ENCODE results near the gene CMIP. TPM values are rescaled to one million over a fixed set of nuclear protein-coding genes. Genes with fewer than 3 reads are reported as not detected.

Gene CMIP
- total RNA-seq, 2 donors from 2014 or later: 7.7 to 19.2 TPM

DNA sequence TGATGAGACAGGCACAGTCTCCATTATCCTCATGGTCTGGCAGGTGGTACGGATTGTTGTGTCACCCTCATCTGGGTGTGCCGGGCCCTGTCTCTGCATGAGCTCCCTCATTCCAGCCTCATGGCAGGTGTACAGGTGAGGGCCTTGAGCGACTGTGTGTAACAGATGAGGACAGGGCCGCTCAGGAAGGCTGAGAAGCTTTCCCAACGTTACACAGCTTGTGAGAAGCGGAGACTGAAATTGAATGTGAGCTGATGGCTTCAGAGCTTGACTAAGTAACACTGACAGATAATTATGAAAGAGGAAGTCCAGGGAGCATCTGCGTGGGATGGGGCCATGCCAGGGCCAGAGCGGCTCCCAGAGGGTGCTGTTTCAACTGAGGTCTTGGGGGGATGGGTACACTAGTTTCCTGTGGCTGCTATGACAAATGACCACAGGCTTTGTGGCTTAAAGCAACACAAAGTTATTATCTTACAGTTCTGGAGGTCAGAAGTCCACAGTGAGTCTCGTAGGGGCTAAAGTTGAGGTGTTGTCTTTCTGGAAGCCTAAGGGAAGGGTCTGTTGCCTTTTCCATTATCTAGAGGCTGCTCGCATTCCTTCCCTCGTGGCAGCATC lies 36.7 kb downstream of the CMIP start:
- no peak for DNase-seq (ENCODE audit: low spot score)
- Histone ChIP-seq H3K4me1 (peaks cover 0 to 43% of the 10 kb centered on the region in 2 donors), H3K4me3 (no peak overlapping the region), H3K27ac (no peak overlapping the region), H3K27me3 (no peaks in the 10 kb centered on the region), H3K9me3 (no peaks in the 10 kb centered on the region), H3K36me3 (no peaks in the 10 kb centered on the region)
- TF ChIP-seq, protein P1, sequence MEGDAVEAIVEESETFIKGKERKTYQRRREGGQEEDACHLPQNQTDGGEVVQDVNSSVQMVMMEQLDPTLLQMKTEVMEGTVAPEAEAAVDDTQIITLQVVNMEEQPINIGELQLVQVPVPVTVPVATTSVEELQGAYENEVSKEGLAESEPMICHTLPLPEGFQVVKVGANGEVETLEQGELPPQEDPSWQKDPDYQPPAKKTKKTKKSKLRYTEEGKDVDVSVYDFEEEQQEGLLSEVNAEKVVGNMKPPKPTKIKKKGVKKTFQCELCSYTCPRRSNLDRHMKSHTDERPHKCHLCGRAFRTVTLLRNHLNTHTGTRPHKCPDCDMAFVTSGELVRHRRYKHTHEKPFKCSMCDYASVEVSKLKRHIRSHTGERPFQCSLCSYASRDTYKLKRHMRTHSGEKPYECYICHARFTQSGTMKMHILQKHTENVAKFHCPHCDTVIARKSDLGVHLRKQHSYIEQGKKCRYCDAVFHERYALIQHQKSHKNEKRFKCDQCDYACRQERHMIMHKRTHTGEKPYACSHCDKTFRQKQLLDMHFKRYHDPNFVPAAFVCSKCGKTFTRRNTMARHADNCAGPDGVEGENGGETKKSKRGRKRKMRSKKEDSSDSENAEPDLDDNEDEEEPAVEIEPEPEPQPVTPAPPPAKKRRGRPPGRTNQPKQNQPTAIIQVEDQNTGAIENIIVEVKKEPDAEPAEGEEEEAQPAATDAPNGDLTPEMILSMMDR (IDR thresholded peaks at IDR 0.05): no peak

DNA sequence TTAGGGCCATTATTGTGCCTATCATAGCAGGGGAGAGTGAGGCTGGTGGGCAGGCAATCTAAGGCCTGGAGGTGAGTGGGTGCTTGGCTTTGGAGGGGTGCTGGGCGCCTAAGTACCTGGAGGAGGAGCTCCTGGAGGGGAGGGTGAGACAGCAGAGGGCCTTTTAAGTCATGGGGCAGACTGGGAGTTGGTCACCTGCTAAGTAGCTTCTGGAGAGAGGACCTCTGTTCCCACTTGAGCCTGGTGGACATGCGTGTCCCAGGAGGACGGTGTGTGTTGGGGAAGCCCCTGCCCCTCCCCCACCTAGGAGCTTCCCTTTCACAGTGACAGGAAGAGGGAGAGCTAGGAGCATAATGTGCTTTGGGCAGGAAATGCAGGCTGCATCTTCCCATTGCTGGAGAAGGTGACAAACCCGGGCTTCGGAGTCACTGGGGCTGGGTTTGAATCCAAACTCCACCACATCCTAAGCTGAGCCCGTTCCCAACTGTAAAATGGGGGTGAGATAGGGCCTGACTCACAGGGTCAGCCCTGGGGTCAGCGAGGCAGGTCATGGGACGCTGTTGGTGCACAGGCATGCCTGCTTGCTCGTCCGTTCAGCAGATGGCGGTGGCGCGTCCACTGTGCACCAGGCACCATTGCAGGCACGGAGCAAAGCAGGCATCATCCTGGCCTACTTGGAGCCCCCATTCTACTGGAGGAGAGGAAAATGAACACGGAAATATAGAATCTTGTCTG lies 37.9 kb downstream of the CMIP start:
- TF ChIP-seq, protein P1 (IDR thresholded peaks at IDR 0.05): no peak
- DNase-seq (ENCODE audit: low spot score): no peak
- no peak overlapping the region for H3K4me3 ChIP-seq
- H3K27ac ChIP-seq: no peak overlapping the region
- no peaks in the 10 kb centered on the region for H3K27me3 ChIP-seq
- H3K4me1 ChIP-seq: peaks cover 0 to 55% of the 10 kb centered on the region in 2 donors
- H3K9me3 ChIP-seq: no peaks in the 10 kb centered on the region
- no peaks in the 10 kb centered on the region for H3K36me3 ChIP-seq

DNA sequence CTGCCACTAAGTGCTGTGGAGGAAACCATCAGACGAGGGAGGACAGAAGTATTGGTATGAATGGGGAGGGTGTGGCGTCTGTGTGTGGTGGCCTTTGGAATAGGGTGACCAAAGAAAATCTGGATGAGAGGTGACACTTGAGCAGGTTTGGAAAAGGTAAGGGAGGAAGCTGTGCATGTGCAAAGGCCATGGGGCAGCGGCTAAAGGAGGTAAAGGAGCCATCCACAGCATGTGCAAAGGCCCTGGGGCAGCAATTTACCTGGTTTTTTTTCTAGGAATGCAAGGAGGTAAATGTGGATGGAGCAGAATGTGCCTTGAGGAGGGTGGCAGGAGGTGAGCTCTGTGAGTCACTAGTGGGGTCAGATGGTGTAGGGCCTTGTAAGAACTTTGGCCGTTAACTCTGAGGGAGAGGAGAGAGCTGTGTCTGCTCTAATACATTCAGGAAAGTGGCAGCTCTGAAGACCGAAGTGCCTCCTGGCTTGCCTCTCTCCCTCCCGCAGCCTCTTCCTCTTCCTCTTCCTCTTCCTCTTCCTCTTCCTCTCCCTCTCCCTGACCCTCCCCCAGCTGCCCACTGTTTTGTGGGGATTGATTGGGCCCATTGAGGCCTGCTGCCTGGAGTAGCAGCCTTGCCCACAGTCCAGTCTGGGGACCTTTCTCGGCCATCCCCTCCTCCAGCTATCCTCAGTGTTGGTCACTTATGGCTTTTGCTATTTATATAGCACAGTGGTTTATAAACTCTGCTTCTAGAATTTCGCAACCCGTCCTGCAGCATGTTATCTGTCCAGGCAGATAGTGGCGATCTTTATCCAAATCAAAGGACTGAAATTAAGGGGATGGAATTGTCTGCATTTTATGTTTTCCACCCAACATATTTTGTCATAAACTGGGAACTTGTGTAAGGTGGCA lies 38.7 kb downstream of the CMIP start:
- DNase-seq (ENCODE audit: low spot score): no peak
- no peaks in the 10 kb centered on the region for H3K36me3 ChIP-seq
- H3K27me3 ChIP-seq: no peaks in the 10 kb centered on the region
- H3K9me3 ChIP-seq: no peaks in the 10 kb centered on the region
- TF ChIP-seq, protein P1 (IDR thresholded peaks at IDR 0.05): no peak
- peaks cover 0 to 54% of the 10 kb centered on the region in 2 donors for H3K4me1 ChIP-seq
- H3K4me3 ChIP-seq: no peak overlapping the region
- no peak overlapping the region for H3K27ac ChIP-seq

DNA sequence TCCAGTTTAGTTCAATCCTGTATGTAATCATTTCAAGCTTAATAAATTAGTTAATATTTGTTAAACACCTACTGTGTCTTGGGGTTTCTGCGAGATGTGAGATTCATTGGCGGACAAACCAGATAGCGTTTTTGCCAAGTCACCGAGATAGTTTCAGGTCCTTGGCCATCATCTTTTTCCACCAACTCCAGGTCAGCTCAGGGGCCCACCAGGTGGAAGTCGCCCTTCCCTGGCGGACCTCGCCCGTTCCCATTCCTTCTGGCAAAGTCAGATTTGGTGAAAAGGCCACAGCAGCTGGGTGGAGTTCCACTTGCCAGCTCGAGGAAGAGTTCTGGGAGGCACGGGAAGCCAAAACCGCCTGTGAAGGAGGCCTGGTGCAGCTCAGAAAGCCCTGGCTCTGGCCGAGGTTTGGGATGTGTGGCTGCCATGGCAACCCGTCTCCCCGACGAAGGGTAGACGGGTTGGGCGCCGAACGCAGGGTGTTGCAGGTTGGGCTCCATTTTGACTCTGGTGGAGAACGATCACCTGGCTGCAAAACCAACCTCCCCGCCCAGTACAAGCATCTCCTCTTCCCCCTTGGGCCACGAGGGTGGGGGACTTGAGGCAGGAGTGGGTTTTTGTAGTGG lies 39.5 kb downstream of the CMIP start:
- no peaks in the 10 kb centered on the region for H3K27me3 ChIP-seq
- no peak for DNase-seq (ENCODE audit: low spot score)
- H3K4me1 ChIP-seq: peaks cover 0 to 46% of the 10 kb centered on the region in 2 donors
- TF ChIP-seq, protein P1 (IDR thresholded peaks at IDR 0.05): no peak
- H3K9me3 ChIP-seq: no peaks in the 10 kb centered on the region
- H3K36me3 ChIP-seq: no peaks in the 10 kb centered on the region
- H3K4me3 ChIP-seq: no peak overlapping the region
- H3K27ac ChIP-seq: no peak overlapping the region

DNA sequence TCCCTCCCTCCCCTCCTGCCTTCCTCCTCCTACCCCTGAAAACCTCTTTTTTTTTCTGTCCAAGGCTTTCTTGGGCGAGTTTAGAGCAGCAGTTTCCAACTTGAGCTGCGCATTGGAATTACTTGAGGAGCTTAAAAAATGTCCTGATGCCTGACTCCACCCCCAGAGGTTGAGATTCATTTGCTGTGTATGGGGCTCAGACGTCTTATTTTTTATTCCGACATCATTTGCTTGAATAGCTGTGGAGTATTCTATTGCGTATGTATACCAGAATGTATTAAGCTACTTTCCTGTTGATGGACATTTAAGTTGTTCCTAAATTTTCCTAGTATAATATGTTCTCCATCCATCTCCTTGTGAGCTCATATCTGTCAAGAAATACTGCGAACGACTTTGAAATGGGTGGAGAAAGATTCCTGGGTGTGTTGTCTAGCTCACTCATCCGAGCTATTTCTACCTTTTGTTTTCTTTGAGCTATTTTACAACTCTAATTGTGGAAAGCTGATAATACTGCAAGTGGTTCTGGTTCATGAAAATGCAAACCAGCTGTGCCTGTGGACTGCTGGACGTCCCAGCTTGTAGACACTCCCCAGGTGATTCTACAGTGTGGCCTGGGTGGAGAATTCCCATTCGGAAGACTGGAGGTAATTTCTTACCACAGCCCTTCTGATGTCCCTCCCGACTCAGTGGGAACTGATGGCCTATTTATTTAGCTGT lies 40.5 kb downstream of the CMIP start:
- DNase-seq (ENCODE audit: low spot score): no peak
- TF ChIP-seq, protein P1 (IDR thresholded peaks at IDR 0.05): no peak
- Histone ChIP-seq H3K27me3 (no peaks in the 10 kb centered on the region), H3K36me3 (no peaks in the 10 kb centered on the region), H3K4me3 (no peak overlapping the region), H3K4me1 (peaks cover 0 to 49% of the 10 kb centered on the region in 2 donors), H3K9me3 (no peaks in the 10 kb centered on the region), H3K27ac (no peak overlapping the region)

Data from right atrium auricular region (tissue), 2 donors.